GM12878 (cell line): ENCODE measurements around the gene BICRA. TPM values are rescaled to one million over a fixed set of nuclear protein-coding genes. Genes with fewer than 3 reads are reported as not detected.
A peak's percentile ranks its signal among the peaks of the same experiment; 100 is the strongest.

ENCODE experiments used
- CEBPB ChIP-seq, 2 experiments: fragments of 150-350 bp in 1 of 2; IDR thresholded peaks; 2 replicates each; pipeline ENCODE4 v1.6.1; 2012 to 2014; ENCODE audit warnings: low read depth in 2 of 2, low read length in 2 of 2, borderline replicate concordance in 1 of 2, inconsistent platforms in 1 of 2
- CHD4 ChIP-seq: fragments of 200-600 bp; sonication (generic); IDR thresholded peaks from 2 replicates; pipeline ENCODE4 v1.6.1; 2016; ENCODE audit warnings: mild to moderate bottlenecking
- E2F4 ChIP-seq: IDR thresholded peaks from 2 replicates; pipeline ENCODE4 v1.6.1; 2012; ENCODE audit warnings: low read depth, low read length, improper control_type of control experiment
- IKZF1 ChIP-seq: fragments of 450-650 bp; conservative IDR thresholded peaks from 2 replicates; pipeline ENCODE4 v1.6.1; 2017; ENCODE audit warnings: antibody characterized with exemption, mild to moderate bottlenecking
- JUND ChIP-seq: IDR thresholded peaks from 2 replicates; pipeline ENCODE4 v1.6.1; 2012; ENCODE audit warnings: low read depth, mild to moderate bottlenecking, low read length, improper control_type of control experiment, moderate library complexity
- KLF5 ChIP-seq: fragments of 450-650 bp; IDR thresholded peaks from 2 replicates; pipeline ENCODE4 v1.6.1; 2014; ENCODE audit warnings: mild to moderate bottlenecking; ENCODE audit not compliant: partially characterized antibody
- RAD51 ChIP-seq: fragments of 450-650 bp; IDR thresholded peaks from 2 replicates; pipeline ENCODE4 v1.6.1; 2016; ENCODE audit warnings: moderate library complexity, mild to moderate bottlenecking, inconsistent platforms
- SMC3 ChIP-seq: IDR thresholded peaks from 2 replicates; pipeline ENCODE4 v1.6.1; 2011; ENCODE audit warnings: low read length, improper control_type of control experiment, borderline replicate concordance
- YY1 ChIP-seq: IDR thresholded peaks from 2 replicates; pipeline ENCODE4 v1.6.1; 2011; ENCODE audit warnings: low read depth, mild to moderate bottlenecking, low read length
- ZNF207 ChIP-seq: fragments of 450-650 bp; IDR thresholded peaks from 2 replicates; pipeline ENCODE4 v1.6.1; 2014; ENCODE audit warnings: antibody characterized with exemption, mild to moderate bottlenecking, borderline replicate concordance
- ZNF592 ChIP-seq: fragments of 450-650 bp; IDR thresholded peaks from 2 replicates; pipeline ENCODE4 v1.6.1; 2017; ENCODE audit warnings: mild to moderate bottlenecking, moderate library complexity
- polyA plus RNA-seq, 11 experiments: library from polyadenylated mRNA; depleted of rRNA in 4 of 11; unstranded in 6 of 11; stranded (reverse) in 5 of 11; fragments of >200 nt; fragmentation: Nextera tagmentation in 4 of 11; fragmentation: Illumina TruSeq in 1 of 11; extraction: Ambion mirVana in 4 of 11; extraction: Trizol in 1 of 11; gene quantifications; 1 replicate in 1 of 11; 2 replicates in 10 of 11; pipeline versions ENCODE4 v1.2.1 to v1.2.3, GENCODE V29; 2011 to 2016; ENCODE audit warnings: inconsistent platforms in 2 of 11, missing spikeins in 2 of 11, low read depth in 1 of 11
- total RNA-seq, 4 experiments: library from RNA; depleted of rRNA in 3 of 4; stranded (reverse); fragments of >200 nt in 3 of 4; fragmentation: Illumina TruSeq in 1 of 4; extraction: Trizol in 1 of 4; gene quantifications; 2 replicates each; pipeline versions ENCODE4 v1.2.1 to v1.2.3, GENCODE V29; 2013 to 2021
- TF ChIP-seq, protein P1 (sequence below): IDR thresholded peaks from 2 replicates; pipeline ENCODE4 v1.6.1; 2012; ENCODE audit warnings: mild to moderate bottlenecking, low read depth, low read length
- TF ChIP-seq, protein P2 (sequence below): fragments of 150-350 bp; IDR thresholded peaks from 2 replicates; pipeline ENCODE4 v1.6.1; 2016; ENCODE audit warnings: low read depth, low read length
- TF ChIP-seq, protein P3 (sequence below): fragments of 450-650 bp; IDR thresholded peaks from 2 replicates; pipeline ENCODE4 v1.6.1; 2017; ENCODE audit warnings: borderline replicate concordance

BICRA gene
- total and polyA plus RNA-seq, 10 of the 15 experiments (the other 5 are each of a cell fraction or from before 2014, with no cell fraction given) = 0.11 to 15.3 (median 1.3) TPM

GRCh38 chr19:47745010-47745901 lies 136.3 kb downstream of the BICRA start, which contains the start of gene NOP53 (continued):
- TF ChIP-seq, protein P1, sequence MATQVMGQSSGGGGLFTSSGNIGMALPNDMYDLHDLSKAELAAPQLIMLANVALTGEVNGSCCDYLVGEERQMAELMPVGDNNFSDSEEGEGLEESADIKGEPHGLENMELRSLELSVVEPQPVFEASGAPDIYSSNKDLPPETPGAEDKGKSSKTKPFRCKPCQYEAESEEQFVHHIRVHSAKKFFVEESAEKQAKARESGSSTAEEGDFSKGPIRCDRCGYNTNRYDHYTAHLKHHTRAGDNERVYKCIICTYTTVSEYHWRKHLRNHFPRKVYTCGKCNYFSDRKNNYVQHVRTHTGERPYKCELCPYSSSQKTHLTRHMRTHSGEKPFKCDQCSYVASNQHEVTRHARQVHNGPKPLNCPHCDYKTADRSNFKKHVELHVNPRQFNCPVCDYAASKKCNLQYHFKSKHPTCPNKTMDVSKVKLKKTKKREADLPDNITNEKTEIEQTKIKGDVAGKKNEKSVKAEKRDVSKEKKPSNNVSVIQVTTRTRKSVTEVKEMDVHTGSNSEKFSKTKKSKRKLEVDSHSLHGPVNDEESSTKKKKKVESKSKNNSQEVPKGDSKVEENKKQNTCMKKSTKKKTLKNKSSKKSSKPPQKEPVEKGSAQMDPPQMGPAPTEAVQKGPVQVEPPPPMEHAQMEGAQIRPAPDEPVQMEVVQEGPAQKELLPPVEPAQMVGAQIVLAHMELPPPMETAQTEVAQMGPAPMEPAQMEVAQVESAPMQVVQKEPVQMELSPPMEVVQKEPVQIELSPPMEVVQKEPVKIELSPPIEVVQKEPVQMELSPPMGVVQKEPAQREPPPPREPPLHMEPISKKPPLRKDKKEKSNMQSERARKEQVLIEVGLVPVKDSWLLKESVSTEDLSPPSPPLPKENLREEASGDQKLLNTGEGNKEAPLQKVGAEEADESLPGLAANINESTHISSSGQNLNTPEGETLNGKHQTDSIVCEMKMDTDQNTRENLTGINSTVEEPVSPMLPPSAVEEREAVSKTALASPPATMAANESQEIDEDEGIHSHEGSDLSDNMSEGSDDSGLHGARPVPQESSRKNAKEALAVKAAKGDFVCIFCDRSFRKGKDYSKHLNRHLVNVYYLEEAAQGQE = 0 out of 2 replicates have a peak, but pooled peaks have one; percentile 35
- TF ChIP-seq, protein P2, sequence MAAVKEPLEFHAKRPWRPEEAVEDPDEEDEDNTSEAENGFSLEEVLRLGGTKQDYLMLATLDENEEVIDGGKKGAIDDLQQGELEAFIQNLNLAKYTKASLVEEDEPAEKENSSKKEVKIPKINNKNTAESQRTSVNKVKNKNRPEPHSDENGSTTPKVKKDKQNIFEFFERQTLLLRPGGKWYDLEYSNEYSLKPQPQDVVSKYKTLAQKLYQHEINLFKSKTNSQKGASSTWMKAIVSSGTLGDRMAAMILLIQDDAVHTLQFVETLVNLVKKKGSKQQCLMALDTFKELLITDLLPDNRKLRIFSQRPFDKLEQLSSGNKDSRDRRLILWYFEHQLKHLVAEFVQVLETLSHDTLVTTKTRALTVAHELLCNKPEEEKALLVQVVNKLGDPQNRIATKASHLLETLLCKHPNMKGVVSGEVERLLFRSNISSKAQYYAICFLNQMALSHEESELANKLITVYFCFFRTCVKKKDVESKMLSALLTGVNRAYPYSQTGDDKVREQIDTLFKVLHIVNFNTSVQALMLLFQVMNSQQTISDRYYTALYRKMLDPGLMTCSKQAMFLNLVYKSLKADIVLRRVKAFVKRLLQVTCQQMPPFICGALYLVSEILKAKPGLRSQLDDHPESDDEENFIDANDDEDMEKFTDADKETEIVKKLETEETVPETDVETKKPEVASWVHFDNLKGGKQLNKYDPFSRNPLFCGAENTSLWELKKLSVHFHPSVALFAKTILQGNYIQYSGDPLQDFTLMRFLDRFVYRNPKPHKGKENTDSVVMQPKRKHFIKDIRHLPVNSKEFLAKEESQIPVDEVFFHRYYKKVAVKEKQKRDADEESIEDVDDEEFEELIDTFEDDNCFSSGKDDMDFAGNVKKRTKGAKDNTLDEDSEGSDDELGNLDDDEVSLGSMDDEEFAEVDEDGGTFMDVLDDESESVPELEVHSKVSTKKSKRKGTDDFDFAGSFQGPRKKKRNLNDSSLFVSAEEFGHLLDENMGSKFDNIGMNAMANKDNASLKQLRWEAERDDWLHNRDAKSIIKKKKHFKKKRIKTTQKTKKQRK = no peak
- TF ChIP-seq YY1 = peak; percentile 100
- TF ChIP-seq CHD4 = no peak
- peak; percentile 75 for TF ChIP-seq KLF5
- TF ChIP-seq RAD51 = no peak
- TF ChIP-seq JUND = no peak
- TF ChIP-seq CEBPB (IDR thresholded peaks at IDR 0.05; ENCODE audit: borderline replicate concordance in 1 of 2, low read depth in 2 of 2, low read length in 2 of 2) = no peak
- TF ChIP-seq, protein P3, sequence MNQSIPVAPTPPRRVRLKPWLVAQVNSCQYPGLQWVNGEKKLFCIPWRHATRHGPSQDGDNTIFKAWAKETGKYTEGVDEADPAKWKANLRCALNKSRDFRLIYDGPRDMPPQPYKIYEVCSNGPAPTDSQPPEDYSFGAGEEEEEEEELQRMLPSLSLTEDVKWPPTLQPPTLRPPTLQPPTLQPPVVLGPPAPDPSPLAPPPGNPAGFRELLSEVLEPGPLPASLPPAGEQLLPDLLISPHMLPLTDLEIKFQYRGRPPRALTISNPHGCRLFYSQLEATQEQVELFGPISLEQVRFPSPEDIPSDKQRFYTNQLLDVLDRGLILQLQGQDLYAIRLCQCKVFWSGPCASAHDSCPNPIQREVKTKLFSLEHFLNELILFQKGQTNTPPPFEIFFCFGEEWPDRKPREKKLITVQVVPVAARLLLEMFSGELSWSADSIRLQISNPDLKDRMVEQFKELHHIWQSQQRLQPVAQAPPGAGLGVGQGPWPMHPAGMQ = no peak
- TF ChIP-seq ZNF592 = no peak
- TF ChIP-seq E2F4 = no peak
- TF ChIP-seq SMC3 = no peak
- TF ChIP-seq ZNF207 = peak; percentile 76; the same call in 1 of the 2 replicates
- peak; percentile 87 for TF ChIP-seq IKZF1
